ENCODE results near the gene MCM8.

The MCM8 gene

GRCh38 chr20:5950271-5951031 is at the start of gene MCM8, which contains the start of gene TRMT6:
TSS of gene MCM8 (plus strand) at chr20:5950652. CDS start at chr20:5952016, 1,364 bp downstream.
TSS of gene TRMT6 (minus strand) at chr20:5950533. CDS start at chr20:5950405, 128 bp downstream.
- peak; percentile 88 for DNase-seq (ENCODE audit: low spot score)

DNA sequence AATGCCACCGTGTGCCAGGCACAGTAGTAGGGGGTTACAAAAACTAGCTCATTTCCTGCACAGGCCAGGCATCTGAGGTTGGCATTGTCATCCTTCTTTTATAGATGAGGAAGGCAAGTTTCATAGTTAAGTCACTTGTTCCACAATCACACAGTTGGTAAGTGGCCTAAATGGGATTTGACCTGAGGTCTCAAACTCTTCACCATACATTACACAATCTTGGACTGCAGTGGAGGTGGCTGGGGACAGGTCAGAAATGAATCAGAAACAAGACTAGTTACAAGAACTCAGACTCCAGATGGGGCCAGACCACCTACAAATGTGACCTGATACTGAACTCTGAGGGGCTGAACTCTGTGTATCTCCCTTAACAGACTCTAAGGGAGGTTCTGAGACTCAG is 49.5 kb upstream of the MCM8 start:
- DNase-seq (ENCODE audit: low spot score), result no peak

- no peak for DNase-seq (ENCODE audit: low spot score)
Measured at GRCh38 chr20:5908981-5909380, 41.5 kb upstream of the MCM8 start.

- no peak for DNase-seq (ENCODE audit: low spot score)
Measured at GRCh38 chr20:5910186-5910585, 40.3 kb upstream of the MCM8 start.

DNA sequence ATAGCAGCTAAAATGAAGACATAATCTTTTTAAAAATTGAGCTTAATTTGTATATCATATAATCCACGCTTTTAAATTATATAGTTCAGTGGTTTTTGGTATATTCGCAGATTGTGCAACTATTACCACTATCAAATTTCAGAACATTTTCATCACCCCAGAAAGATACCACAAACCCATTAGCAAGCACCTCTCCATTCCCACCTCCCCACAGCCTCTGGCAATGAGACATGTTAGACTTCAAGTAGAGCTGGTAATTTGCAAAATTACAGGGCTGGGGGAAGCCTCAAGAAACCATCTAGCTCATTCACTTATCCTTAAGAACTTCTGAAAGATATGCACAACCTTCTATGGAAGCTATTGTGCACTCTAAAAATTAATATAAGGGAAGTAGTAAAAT is 37.3 kb upstream of the MCM8 start:
- no peak for DNase-seq (ENCODE audit: low spot score)

GRCh38 chr20:5914859-5915258 is 35.6 kb upstream of the MCM8 start:
- no peak for DNase-seq (ENCODE audit: low spot score)

DNA sequence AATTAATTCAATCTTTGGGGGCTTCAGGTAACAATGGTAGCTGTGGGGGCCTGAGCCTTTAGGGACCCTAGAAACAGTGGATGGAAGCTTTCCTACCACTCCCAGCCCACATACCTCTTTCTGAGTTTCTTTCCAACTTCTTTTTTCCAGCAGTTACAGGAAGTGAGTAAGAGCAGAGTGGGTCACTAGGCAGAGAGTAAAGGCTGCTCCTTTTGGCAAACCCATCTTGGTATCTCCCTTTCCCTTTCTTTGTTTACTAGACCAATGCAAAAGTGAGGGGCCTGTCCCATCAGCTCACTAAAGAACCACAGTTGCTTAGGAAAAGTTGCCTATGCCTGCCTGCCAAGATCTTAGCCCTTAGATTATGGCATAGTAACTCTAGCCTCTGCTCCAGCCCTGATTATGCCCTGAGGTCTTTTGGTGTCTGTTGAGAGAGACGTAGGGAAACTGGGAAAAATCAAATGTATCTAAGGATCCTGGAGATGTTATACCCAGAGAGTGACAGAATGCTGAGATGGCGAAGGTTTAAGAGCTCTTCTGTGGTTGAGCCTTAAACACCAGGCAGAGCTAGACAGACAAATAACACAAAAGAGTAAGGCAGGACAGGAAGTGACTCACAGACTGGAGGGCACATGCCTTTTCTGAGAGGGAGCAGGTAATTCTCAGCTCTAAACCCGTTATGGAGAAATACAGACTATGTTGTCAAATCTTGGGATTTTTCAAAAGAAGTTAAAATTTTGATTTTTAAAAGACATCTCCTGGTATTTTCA is 31.4 kb upstream of the MCM8 start:
- no peak for DNase-seq (ENCODE audit: low spot score)

DNA sequence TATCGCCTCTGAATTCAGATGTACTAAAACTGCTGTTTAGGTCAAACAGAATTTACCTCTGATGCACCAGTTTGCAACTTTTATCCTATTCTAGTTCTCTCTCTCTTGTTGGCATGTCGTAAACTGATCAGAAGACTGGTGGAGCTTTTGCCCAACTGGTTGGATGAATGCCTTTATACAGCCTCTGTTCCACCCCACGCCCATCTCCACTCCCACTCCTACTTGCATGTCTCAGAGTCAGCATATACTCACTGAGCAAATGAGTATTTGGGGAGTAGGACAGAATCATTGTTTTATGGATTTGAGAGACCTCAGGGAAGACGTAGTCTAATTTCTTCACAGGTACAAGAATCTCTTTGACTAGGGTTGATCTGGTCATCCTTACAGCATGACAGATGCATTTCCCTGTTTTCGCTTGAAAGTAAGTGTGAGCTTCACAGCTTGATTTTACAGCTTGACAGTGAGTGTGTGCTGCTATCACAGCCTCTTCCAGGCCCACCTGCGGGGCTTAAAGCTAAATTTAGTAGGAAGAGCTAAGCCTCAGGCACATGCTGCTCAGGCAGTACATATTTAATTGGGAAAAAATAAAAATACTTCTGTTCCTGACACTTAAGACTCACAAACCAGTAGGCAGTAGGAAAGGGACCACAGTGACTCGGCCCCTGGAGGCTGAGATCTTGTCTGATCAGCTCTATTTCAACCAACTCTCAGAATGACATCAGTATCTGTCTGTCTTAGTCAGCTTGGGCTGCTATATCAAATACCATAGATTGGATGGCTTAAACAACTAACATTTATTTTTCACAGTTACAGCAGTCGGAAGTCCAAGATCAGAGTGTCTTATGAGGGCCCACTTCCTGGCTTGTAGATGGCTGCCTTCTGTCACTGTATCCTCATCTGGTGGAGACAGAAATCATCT is 30.6 kb upstream of the MCM8 start:
- DNase-seq (ENCODE audit: low spot score), result no peak

DNA sequence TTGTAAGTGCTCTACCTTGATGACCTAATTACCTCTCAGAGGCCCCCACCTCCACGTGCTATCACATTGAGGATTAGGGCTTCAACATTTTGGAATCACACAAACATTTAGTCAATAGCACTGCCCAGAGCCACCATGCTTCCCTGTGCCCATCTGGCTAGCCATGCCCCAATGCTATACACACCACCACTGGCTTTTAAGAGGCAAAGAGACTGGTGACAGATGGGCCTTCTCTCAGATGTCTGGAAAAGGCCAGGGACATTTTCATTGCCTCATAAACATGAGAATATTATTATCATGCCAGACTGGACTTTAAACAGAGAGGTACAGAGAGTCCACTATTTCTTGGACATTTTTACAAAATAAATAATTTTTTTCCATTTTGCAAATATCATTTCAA is 29.9 kb upstream of the MCM8 start:
- no peak for DNase-seq (ENCODE audit: low spot score)

DNA sequence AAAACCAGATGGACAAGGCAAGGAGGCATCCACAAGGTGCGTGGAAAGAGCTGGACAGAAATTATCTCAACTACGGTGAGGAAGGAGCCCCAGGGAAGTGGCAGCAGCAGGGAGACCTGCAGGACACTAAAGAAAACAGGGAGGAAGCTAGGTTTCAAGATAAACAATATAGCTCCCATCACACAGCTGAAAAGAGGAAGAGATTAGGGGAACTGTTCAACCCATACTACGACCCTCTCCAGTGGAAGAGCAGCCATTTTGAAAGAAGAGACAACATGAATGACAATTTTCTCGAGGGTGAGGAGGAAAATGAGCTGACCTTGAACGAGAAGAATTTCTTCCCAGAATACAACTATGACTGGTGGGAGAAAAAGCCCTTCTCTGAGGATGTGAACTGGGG is 27.0 kb upstream of the MCM8 start:
- no peak for DNase-seq (ENCODE audit: low spot score)

DNA sequence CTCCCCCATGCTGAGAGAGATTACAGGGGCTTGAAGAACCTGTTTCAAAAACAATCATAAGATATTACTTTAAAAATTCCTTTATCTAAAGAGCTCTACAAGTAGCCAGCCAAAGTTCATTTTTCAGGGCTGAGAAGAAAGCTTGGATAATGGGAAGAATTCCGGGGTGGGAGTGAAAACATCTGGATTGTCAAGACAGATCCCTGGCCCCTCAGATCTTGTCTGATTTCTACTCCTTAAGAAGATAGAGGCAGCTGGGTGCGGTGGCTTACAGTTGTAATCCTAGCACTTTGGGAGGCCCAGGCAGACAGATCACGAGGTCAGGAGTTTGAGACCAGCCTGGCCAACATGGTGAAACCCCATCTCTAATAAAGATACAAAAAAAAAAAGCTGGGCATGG is 24.9 kb upstream of the MCM8 start:
- no peak for DNase-seq (ENCODE audit: low spot score)

DNA sequence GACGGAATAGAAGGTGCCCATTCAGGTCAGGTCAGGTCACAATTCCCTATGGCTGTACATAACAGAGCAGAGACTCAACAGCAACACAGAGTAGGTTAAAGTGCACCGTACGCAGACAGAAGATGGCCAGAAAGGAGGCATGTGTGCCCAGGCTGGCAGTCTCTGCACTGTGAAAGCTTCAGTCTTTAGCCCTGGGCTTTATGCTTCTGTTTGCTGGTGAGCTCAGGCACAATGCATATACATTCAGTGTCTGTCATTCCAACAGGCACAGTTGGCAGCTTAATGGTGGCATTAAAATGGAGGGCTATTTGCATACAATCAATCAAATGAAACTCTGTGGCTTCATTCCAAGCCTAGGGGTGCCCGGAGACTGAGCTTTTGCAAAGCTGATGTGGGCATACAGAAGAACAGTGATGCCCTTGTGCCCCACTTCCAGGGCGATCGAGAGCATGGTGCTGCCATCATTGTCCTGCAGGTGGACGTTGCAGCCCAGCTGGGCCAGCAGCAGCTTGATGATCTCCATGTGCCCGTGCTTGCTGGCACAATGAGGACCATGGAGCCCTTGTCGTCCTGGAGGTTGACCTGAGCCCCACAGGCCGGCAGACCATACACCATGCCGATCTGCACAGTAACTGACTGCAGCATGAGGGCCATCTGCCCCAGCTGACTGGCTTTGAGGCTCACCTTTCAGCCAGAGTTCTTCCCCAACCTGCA is 22.5 kb upstream of the MCM8 start:
- DNase-seq (ENCODE audit: low spot score), result no peak

DNA sequence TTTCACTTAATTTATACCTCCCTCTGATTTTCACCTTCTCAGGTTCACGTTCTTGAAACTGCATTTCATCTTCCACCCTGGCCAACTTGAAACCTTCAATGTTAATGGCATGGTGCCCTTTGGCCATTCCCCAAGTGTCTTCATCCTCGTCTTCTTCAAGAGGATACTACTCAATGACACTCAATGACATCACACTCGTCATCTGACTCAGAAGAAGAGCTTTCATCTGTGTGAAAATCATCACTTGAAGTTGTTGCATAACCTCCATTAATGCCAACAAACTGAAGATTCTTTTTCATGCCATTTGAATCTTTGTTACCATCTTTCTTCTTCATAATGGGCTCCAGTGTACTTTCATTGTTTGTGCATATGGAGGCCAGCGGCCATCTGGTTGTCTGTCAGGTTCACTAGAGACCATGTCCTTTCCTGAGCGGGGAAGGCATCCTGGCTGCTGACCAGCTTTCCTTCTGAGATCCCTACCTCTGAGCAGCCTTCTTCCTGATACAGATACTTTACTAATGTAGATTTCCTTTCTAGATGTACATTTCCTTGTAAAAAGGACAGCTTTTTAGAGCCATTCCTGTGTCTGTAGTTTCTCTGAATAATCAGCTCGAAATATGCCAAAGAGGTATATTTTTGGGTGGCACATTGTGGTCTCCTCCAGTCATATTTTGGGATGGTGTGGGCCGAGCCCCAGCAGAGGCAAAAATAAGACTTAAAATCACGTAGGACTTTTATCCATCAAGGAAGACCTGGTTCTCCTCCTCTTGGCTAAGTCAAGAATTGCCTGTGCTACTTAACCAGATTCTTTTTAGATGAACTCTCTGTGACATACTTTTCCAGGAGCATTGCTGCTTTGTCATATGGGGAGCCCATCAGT is 21.4 kb upstream of the MCM8 start:
- no peak for DNase-seq (ENCODE audit: low spot score)

DNA sequence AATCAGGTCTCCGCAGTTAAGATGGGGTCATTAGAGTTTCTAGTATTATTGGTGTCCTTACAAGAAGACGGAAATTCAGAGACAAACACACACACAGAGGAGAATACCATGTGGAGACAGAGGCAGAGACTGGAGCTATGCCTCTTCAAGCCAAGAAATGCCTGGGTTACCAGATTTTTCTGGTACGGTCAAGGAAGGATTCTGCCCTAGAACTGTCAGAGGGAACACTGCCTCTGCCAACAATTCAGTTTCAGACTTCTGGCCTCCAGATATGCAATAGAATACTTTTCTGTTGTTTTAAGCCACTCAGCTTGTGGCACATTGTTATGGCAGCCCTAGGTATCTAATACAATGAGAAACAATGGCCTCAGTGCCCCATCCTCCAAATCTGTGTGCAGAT is 19.0 kb upstream of the MCM8 start:
- DNase-seq (ENCODE audit: low spot score), result no peak

- no peak for DNase-seq (ENCODE audit: low spot score)
Measured at GRCh38 chr20:5932796-5933195, 17.7 kb upstream of the MCM8 start.

- DNase-seq (ENCODE audit: low spot score), result no peak
Measured at GRCh38 chr20:5933802-5934436, 16.5 kb upstream of the MCM8 start.

GRCh38 chr20:5935384-5935783 is 15.1 kb upstream of the MCM8 start:
- no peak for DNase-seq (ENCODE audit: low spot score)

DNA sequence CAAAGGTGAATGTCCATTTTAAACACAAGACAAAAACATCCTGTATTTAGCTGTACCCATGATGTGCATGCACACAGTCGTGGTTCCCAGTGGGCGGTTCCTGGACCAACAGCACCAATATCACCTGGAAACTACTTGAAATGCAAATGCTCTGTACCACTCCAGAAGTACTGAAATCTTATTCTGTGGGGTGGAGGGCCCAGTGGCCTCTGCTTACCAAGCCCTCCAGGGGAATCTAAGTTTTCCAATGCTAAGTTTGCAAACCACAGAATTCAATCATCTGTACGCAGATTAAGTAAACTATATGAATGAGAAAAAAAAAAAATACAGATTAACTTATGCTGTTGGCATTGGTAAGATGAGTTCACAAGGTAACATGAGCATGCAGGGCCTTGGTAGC is 14.2 kb upstream of the MCM8 start:
- no peak for DNase-seq (ENCODE audit: low spot score)

GRCh38 chr20:5938456-5939029 is 11.9 kb upstream of the MCM8 start:
- no peak for DNase-seq (ENCODE audit: low spot score)

- DNase-seq (ENCODE audit: low spot score), result no peak
Measured at GRCh38 chr20:5945963-5946362, 4.5 kb upstream of the MCM8 start.

Data from hematopoietic multipotent progenitor cell treated with erythropoietin and hydrocortisone succinate and interleukin-3 and kit ligand, for 17 days (in vitro differentiated cells).